Measurements from ENCODE around the gene OTULIN.

Gene OTULIN

GRCh38 chr5:14698495-14698894, 34.0 kb downstream of the OTULIN start:
- no peak overlapping the region for H3K4me3 ChIP-seq (ENCODE audit: low read depth, low read length)
- no peak for TF ChIP-seq CTCF (IDR thresholded peaks at IDR 0.05; ENCODE audit: low read depth, low read length)
- no peak for DNase-seq (ENCODE audit: low read depth, low spot score)
- in situ Hi-C loops (cut with HindIII; ENCODE audit: low sequenced_read_pairs): no loop called here

DNA sequence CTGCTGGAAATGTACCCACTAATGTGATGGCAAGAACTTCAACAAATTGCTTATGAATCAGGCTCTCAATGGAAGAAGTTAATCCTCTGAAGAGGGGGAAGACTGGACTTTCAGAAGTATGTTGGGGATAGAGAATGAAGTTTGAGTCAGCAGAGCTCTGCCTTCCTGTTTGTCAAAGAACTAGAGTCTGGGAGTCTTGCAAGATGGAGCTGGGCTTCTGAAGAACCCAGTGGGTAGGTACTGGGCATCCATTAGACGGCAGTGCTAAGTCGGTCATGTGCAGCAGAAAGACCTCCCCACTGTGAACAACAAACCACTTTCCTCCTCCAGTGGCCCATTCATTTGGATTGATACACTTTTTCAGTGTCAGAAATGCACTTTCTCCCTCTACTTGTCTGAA, 34.6 kb downstream of the OTULIN start:
- in situ Hi-C loops (cut with HindIII; ENCODE audit: low sequenced_read_pairs): no loop called here
- no peak overlapping the region for H3K4me3 ChIP-seq (ENCODE audit: low read depth, low read length)
- DNase-seq (ENCODE audit: low read depth, low spot score): no peak
- no peak for TF ChIP-seq CTCF (IDR thresholded peaks at IDR 0.05; ENCODE audit: low read depth, low read length)

DNA sequence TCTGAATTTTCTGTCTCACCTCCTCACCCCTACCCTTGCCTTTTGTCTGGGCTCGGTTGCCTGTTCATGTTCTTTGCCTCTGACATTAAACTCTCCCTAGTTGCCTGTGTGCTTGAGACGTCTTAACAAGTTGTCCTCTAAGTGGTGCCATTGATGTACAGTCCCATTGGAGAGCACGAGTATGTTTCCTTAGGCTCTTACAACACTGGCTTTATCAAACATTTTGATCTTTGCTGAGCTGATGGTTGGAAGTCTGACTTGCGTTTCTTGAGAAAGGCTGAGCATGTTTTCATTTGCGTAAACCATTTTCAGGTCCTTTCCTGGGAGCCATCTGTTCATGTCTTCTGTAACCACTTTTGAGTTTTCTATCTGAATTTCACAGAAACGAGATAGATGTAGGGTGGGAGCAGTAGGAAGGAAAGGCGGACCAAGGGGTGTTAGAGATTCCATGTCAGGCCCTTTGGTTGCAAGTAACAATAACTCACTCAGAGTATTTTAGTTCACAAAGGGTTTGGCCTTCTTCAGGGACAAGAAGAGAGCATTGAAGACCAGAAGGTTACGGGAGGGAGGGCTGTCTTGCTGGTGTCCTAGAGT, 35.4 kb downstream of the OTULIN start:
- no peak for DNase-seq (ENCODE audit: low read depth, low spot score)
- no peak overlapping the region for H3K4me3 ChIP-seq (ENCODE audit: low read depth, low read length)
- TF ChIP-seq CTCF (IDR thresholded peaks at IDR 0.05; ENCODE audit: low read depth, low read length): no peak
- in situ Hi-C loops (cut with HindIII; ENCODE audit: low sequenced_read_pairs): no loop called here

- in situ Hi-C loops (cut with HindIII; ENCODE audit: low sequenced_read_pairs): no loop called here
- TF ChIP-seq CTCF (IDR thresholded peaks at IDR 0.05; ENCODE audit: low read depth, low read length): no peak
- H3K4me3 ChIP-seq (ENCODE audit: low read depth, low read length): no peak overlapping the region
- DNase-seq (ENCODE audit: low read depth, low spot score): no peak
Observed at GRCh38 chr5:14700478-14701436, 36.2 kb downstream of the OTULIN start.

DNA sequence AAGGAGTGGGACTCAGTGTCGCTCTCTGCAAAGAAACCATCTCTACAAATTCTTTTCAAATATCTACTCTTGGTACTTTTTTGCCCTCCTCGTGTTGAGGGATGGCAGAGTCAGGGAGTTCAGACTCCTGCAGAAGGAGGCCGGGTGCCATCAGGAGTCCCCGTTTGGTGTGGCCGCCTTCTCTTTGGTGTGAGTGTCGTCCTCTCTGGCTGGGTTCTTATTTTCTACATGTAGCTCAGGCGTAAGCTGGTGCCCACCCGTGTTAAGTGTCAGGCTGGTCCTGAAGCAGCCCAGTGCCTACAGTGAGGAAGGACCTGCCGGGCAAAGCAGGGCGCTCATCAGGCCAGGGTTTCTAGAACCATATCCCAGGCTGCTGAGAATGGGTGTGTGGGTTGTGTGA, 37.0 kb downstream of the OTULIN start:
- TF ChIP-seq CTCF (IDR thresholded peaks at IDR 0.05; ENCODE audit: low read depth, low read length): no peak
- in situ Hi-C loops (cut with HindIII; ENCODE audit: low sequenced_read_pairs): no loop called here
- no peak overlapping the region for H3K4me3 ChIP-seq (ENCODE audit: low read depth, low read length)
- no peak for DNase-seq (ENCODE audit: low read depth, low spot score)

DNA sequence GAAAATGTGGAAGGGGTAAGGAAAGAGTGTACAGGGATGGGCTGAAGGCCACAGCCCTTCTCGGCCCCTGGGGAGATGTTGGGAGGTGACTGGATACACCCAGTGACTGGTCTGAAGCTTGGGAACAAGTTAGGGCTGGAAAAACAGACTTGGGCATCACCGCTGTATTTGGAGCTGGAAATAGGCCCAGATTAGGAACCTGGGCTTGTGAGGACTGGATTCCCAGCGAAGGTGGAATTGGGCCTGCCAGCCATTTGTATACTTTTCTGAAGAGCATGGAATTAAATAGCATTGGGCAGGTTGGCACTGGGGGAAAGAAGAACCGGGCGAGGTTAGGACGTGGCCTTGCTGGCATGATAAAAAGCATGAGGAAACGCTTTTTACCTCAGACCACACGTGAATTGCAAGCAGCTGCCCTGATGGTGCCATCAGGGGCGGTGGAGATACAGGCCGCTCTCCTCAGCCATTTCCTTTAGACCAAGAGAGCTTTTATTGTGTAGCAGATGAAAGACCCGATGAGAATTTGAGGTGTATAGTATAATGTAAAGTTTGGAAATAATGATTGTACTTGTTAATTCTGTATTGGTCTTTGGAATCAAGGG, 37.8 kb downstream of the OTULIN start:
- no peak for DNase-seq (ENCODE audit: low read depth, low spot score)

More for the DNA sequence above, 37.8 kb downstream of the OTULIN start:
- no peak for TF ChIP-seq CTCF (IDR thresholded peaks at IDR 0.05; ENCODE audit: low read depth, low read length)
- in situ Hi-C loops (cut with HindIII; ENCODE audit: low sequenced_read_pairs): no loop called here
- no peak overlapping the region for H3K4me3 ChIP-seq (ENCODE audit: low read depth, low read length)

Measured in astrocyte of the spinal cord (primary cell).